GM23248 (cell line): ENCODE data around the gene MYH15.

Experiments
- EZH2 ChIP-seq: fragments of 200-600 bp; sonication (generic); IDR thresholded peaks from 2 replicates; pipeline ENCODE4 v1.6.1; 2018; ENCODE audit warnings: antibody characterized with exemption, mild to moderate bottlenecking; ENCODE audit not compliant: insufficient read depth, poor library complexity, severe bottlenecking
- EZH2phosphoT487 ChIP-seq: fragments of 200-600 bp; sonication (generic); IDR thresholded peaks from 2 replicates; pipeline ENCODE4 v1.6.1; 2018; ENCODE audit warnings: antibody characterized with exemption, moderate library complexity, mild to moderate bottlenecking, low read depth; ENCODE audit not compliant: insufficient read depth

GRCh38 chr3:108552267-108553159 is 42.1 kb upstream of the MYH15 start:
- no peak for TF ChIP-seq EZH2phosphoT487
- TF ChIP-seq EZH2: no peak
